ENCODE results near the gene TARS2. TPM values are rescaled to one million over a fixed set of nuclear protein-coding genes. Genes with fewer than 3 reads are reported as not detected.

Gene TARS2, protein sequence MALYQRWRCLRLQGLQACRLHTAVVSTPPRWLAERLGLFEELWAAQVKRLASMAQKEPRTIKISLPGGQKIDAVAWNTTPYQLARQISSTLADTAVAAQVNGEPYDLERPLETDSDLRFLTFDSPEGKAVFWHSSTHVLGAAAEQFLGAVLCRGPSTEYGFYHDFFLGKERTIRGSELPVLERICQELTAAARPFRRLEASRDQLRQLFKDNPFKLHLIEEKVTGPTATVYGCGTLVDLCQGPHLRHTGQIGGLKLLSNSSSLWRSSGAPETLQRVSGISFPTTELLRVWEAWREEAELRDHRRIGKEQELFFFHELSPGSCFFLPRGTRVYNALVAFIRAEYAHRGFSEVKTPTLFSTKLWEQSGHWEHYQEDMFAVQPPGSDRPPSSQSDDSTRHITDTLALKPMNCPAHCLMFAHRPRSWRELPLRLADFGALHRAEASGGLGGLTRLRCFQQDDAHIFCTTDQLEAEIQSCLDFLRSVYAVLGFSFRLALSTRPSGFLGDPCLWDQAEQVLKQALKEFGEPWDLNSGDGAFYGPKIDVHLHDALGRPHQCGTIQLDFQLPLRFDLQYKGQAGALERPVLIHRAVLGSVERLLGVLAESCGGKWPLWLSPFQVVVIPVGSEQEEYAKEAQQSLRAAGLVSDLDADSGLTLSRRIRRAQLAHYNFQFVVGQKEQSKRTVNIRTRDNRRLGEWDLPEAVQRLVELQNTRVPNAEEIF
- total RNA-seq (2022; extraction: Qiagen RNA extraction): 19.2 to 22.0 TPM (median 20.3 TPM) in 5 replicates

GRCh38 chr1:150486966-150487762 is at the start of gene TARS2:
Gene TARS2 (plus strand): TSS chr1:150487419. CDS start chr1:150487451, 32 bp downstream.

GRCh38 chr1:150507912-150508864 is 21.0 kb downstream of the TARS2 start, which contains the start of gene ECM1:
Gene ECM1 (plus strand): TSS chr1:150508109. CDS start chr1:150508210, 101 bp downstream.

GRCh38 chr1:150515328-150516049 is 28.3 kb downstream of the TARS2 start, which contains the start of gene FALEC:
Gene FALEC (plus strand): TSS chr1:150515752.

GRCh38 chr1:150548632-150549495 is 61.6 kb downstream of the TARS2 start, which contains the start of gene ADAMTSL4:
Gene ADAMTSL4 (plus strand): TSS chr1:150549408. CDS start chr1:150552289, 2,881 bp downstream.

Other genes with a start within 250 kb of the TARS2 start
- not detected in 5 replicates for gene CA14, start 229.6 kb upstream of the TARS2 start, total RNA-seq (2022; extraction: Qiagen RNA extraction)
- 128 to 148 TPM (median 139 TPM) in 5 replicates for gene APH1A, start 218.4 kb upstream of the TARS2 start, total RNA-seq (2022; extraction: Qiagen RNA extraction)
- 0.24 to 1.1 TPM (median 0.61 TPM) in 4 of 5 replicates, not detected in the other for gene C1orf54, start 214.6 kb upstream of the TARS2 start, total RNA-seq (2022; extraction: Qiagen RNA extraction)
- gene CIART, start 204.9 kb upstream of the TARS2 start, total RNA-seq (2022; extraction: Qiagen RNA extraction): 1.5 to 3.1 TPM (median 1.7 TPM) in 5 replicates
- 83.1 to 92.1 TPM (median 85.9 TPM) in 5 replicates for gene MRPS21, start 193.6 kb upstream of the TARS2 start, total RNA-seq (2022; extraction: Qiagen RNA extraction)
- 49.0 to 58.7 TPM (median 55.8 TPM) in 5 replicates for gene PRPF3, start 165.9 kb upstream of the TARS2 start, total RNA-seq (2022; extraction: Qiagen RNA extraction)
- 11.6 to 14.2 TPM (median 13.6 TPM) in 5 replicates for gene RPRD2, start 123.3 kb upstream of the TARS2 start, total RNA-seq (2022; extraction: Qiagen RNA extraction)
- 1.8 to 2.1 TPM (median 2.0 TPM) in 5 replicates for gene ECM1, start 20.7 kb downstream of the TARS2 start, total RNA-seq (2022; extraction: Qiagen RNA extraction)
- gene FALEC, start 28.3 kb downstream of the TARS2 start, total RNA-seq (2022; extraction: Qiagen RNA extraction): 0.29 TPM in 1 of 5 replicates, not detected in the others
- 4.3 to 8.1 TPM (median 6.8 TPM) in 5 replicates for gene ADAMTSL4, start 62.0 kb downstream of the TARS2 start, total RNA-seq (2022; extraction: Qiagen RNA extraction)
- gene MCL1, start 92.2 kb downstream of the TARS2 start, total RNA-seq (2022; extraction: Qiagen RNA extraction): 220 to 303 TPM (median 284 TPM) in 5 replicates
- 133 to 151 TPM (median 137 TPM) in 5 replicates for gene ENSA, start 142.2 kb downstream of the TARS2 start, total RNA-seq (2022; extraction: Qiagen RNA extraction)
- gene GOLPH3L, start 209.7 kb downstream of the TARS2 start, total RNA-seq (2022; extraction: Qiagen RNA extraction): 12.7 to 16.7 TPM (median 15.3 TPM) in 5 replicates
- gene HORMAD1, start 233.5 kb downstream of the TARS2 start, total RNA-seq (2022; extraction: Qiagen RNA extraction): 7.2 to 10.0 TPM (median 7.5 TPM) in 5 replicates